HCT116 (cell line): ENCODE results near the gene NOL3. TPM values are rescaled to one million over a fixed set of nuclear protein-coding genes. Genes with fewer than 3 reads are reported as not detected.

Experiments used
- ATAC-seq: fragments of 200-7000 bp; cut with Tn5 transposase; 2 replicates; pipeline ENCODE4 v1.9.1; 2020; ENCODE audit warnings: mild to moderate bottlenecking, moderate library complexity
- BruUV-seq: library from RNA; stranded (reverse); fragments of 400-500 nt; replicated peaks from 2 replicates; lab custom pipeline; 2021; lab: Mats Ljungman, UMichigan
- CTCF ChIA-PET: fragments of 300-600 bp; sonication (Branson Sonifier 250); formaldehyde crosslinking; loops from one replicate; lab custom pipeline; 2021; ENCODE audit warnings: antibody characterized with exemption; lab: Charles Lee
- POLR2A ChIA-PET: fragments of 300-600, 350-600 bp; sonication (Branson Sonifier 250); formaldehyde crosslinking; loops from one replicate; lab custom pipeline; 2021; ENCODE audit warnings: antibody characterized with exemption; lab: Charles Lee
- RAD21 ChIA-PET, 2 experiments: fragments of 300-600 bp; sonication (Branson Sonifier 250); formaldehyde crosslinking; loops; one replicate each; lab custom pipeline; 2023; ENCODE audit warnings: low total read pairs in 2 of 2; ENCODE audit not compliant: uncharacterized antibody in 2 of 2, unreplicated experiment in 2 of 2, low non-redundant PET in 1 of 2; lab: Charles Lee
- DNase-seq: peaks from one replicate; pipeline ENCODE4 v3.0.0-alpha.2; 2010; ENCODE audit warnings: low read depth, low spot score
- H2AFZ ChIP-seq: fragments of 200-600 bp; shearing (Covaris generic), sonication (generic); 2 replicates; pipeline ENCODE4 v1.6.1; 2017; ENCODE audit warnings: low read depth, mixed run types, mixed read lengths, antibody characterized with exemption, low read length; ENCODE audit not compliant: poor library complexity, severe bottlenecking
- H3K27ac ChIP-seq: 2 replicates; pipeline ENCODE4 v1.5.1; 2012; ENCODE audit warnings: low read depth, low read length
- H3K27me3 ChIP-seq: fragments of 200-600 bp; sonication (generic); 2 replicates; pipeline ENCODE4 v1.6.1; 2016; ENCODE audit warnings: mixed run types, low read length, mixed read lengths; ENCODE audit not compliant: insufficient read depth
- H3K36me3 ChIP-seq, 2 experiments: fragments of 200-500 bp in 1 of 2; fragments of 200-600 bp in 1 of 2; sonication (Bioruptor generic) in 1 of 2; sonication (generic) in 1 of 2; 2 replicates each; pipeline versions ENCODE4 v1.5.1 to v1.6.1; 2014 to 2016; ENCODE audit warnings: low read length in 2 of 2, inconsistent platforms in 1 of 2, mixed read lengths in 1 of 2, mixed run types in 1 of 2; ENCODE audit not compliant: insufficient read depth in 2 of 2, control insufficient read depth in 1 of 2
- H3K4me1 ChIP-seq, 2 experiments: fragments of 200-600 bp in 1 of 2; sonication (generic) in 1 of 2; 2 replicates each; pipeline versions ENCODE4 v1.5.1 to v1.6.1; 2012 to 2017; ENCODE audit warnings: low read length in 2 of 2, inconsistent platforms in 1 of 2, mild to moderate bottlenecking in 1 of 2, mixed read lengths in 1 of 2, mixed run types in 1 of 2, moderate library complexity in 1 of 2; ENCODE audit not compliant: insufficient read depth in 2 of 2, control insufficient read depth in 1 of 2
- H3K4me2 ChIP-seq: fragments of 200-600 bp; sonication (generic); 2 replicates; pipeline ENCODE4 v1.6.1; 2017; ENCODE audit warnings: mixed run types, low read length, mixed read lengths
- H3K4me3 ChIP-seq, 2 experiments: fragments of 200-600 bp in 1 of 2; sonication (generic) in 1 of 2; replicated peaks in 1 of 2; 2 replicates each; pipeline ENCODE4 v1.5.1; 2011 to 2016; ENCODE audit warnings: low read length in 2 of 2, control low read depth in 1 of 2, low read depth in 1 of 2, mild to moderate bottlenecking in 1 of 2, mixed read lengths in 1 of 2, mixed run types in 1 of 2
- H3K79me2 ChIP-seq: fragments of 200-600 bp; sonication (generic); 2 replicates; pipeline ENCODE4 v1.6.1; 2017; ENCODE audit warnings: mild to moderate bottlenecking, mixed run types, low read length, moderate library complexity, mixed read lengths; ENCODE audit not compliant: insufficient read depth
- H3K9ac ChIP-seq: fragments of 200-600 bp; sonication (generic); 2 replicates; pipeline ENCODE4 v1.6.1; 2016; ENCODE audit warnings: low read length, mixed read lengths
- H3K9me2 ChIP-seq: fragments of 200-600 bp; sonication (generic), shearing (Covaris generic); 2 replicates; pipeline ENCODE4 v1.6.1; 2017; ENCODE audit warnings: mixed run types, mild to moderate bottlenecking, moderate library complexity; ENCODE audit not compliant: insufficient read depth
- H3K9me3 ChIP-seq, 2 experiments: fragments of 200-500 bp in 1 of 2; fragments of 200-600 bp in 1 of 2; sonication (Bioruptor generic) in 1 of 2; sonication (generic) in 1 of 2; 2 replicates each; pipeline ENCODE4 v1.6.1; 2014 to 2017; ENCODE audit warnings: low read length in 2 of 2, mixed read lengths in 2 of 2, inconsistent platforms in 1 of 2, low read depth in 1 of 2, mild to moderate bottlenecking in 1 of 2, mixed run types in 1 of 2, moderate library complexity in 1 of 2; ENCODE audit not compliant: control insufficient read depth in 1 of 2, insufficient read depth in 1 of 2
- H4K20me1 ChIP-seq: fragments of 200-600 bp; sonication (generic), shearing (Covaris generic); 2 replicates; pipeline ENCODE4 v1.6.1; 2017; ENCODE audit warnings: mixed run types, mild to moderate bottlenecking, moderate library complexity; ENCODE audit not compliant: insufficient read depth
- CBX3 ChIP-seq: IDR thresholded peaks from 2 replicates; pipeline ENCODE4 v1.6.1; 2012; ENCODE audit warnings: low read depth
- EGR1 ChIP-seq: IDR thresholded peaks from 2 replicates; pipeline ENCODE4 v1.6.1; 2012; ENCODE audit warnings: low read depth
- ELF1 ChIP-seq: IDR thresholded peaks from 2 replicates; pipeline ENCODE4 v1.6.1; 2012; ENCODE audit warnings: low read depth, borderline replicate concordance
- POLR2A ChIP-seq: IDR thresholded peaks from 2 replicates; pipeline ENCODE4 v1.7.0; 2011; ENCODE audit warnings: borderline replicate concordance; ENCODE audit not compliant: insufficient read depth, insufficient read length; ENCODE audit errors: extremely low read depth
- SIN3A ChIP-seq: IDR thresholded peaks from 2 replicates; pipeline ENCODE4 v1.6.1; 2012; ENCODE audit warnings: low read depth
- TCF7L2 ChIP-seq: IDR thresholded peaks from 2 replicates; pipeline ENCODE4 v1.7.0; 2011; ENCODE audit warnings: borderline replicate concordance, inconsistent platforms; ENCODE audit not compliant: insufficient read depth, insufficient read length; ENCODE audit errors: extremely low read depth
- ZFX ChIP-seq: fragments of 450-650 bp; IDR thresholded peaks from 2 replicates; pipeline ENCODE4 v1.6.1; 2017
- intact Hi-C: fragments of 100-400 bp; cut with micrococcal nuclease; formaldehyde crosslinking; loops from 2 replicates; pipeline ENCODE4 v1.10.0; 2022
- total RNA-seq: library from RNA; stranded (reverse); gene quantifications from one replicate; pipeline ENCODE4 v1.2.1, GENCODE V29; 2021; ENCODE audit not compliant: unreplicated experiment
- TF ChIP-seq, protein P1 (sequence below), 3 experiments: fragments of 200-600 bp in 1 of 3; sonication (generic) in 1 of 3; IDR thresholded peaks in 2 of 3; conservative IDR thresholded peaks in 1 of 3; 2 replicates each; pipeline ENCODE4 v1.5.1; 2012 to 2017; ENCODE audit warnings: low read depth in 2 of 3, low read length in 2 of 3, antibody characterized with exemption in 1 of 3, borderline replicate concordance in 1 of 3, control low read depth in 1 of 3, mild to moderate bottlenecking in 1 of 3, mixed read lengths in 1 of 3, mixed run types in 1 of 3, moderate library complexity in 1 of 3; ENCODE audit not compliant: insufficient read depth in 1 of 3
- TF ChIP-seq, protein P2 (sequence below): IDR thresholded peaks from 2 replicates; pipeline ENCODE4 v1.6.1; 2012; ENCODE audit warnings: low read depth
- TF ChIP-seq, protein P3 (sequence below): IDR thresholded peaks from 2 replicates; pipeline ENCODE4 v1.6.1; 2012

NOL3 gene
- total RNA-seq, 1 experiment from 2014 or later = 54.0 TPM

DNA sequence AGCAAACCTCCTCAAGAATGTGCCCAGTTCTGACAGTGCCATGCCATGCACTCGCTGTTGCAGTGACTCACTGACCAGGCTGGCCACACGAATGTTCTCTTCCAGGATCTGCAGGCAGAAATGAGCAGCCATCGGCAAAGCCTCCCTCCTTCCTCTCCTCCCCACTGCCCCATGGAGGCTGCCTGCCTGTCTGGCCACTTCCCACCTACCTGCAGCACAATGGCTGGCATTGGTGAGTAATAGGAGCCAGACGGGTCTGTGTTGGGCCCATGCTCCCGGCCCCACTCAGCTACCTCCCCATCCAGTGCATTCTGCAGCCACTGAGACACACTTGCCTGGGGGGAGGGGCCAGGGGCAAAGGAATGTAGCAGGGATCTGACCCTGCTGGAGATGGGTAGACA is 16.2 kb downstream of the NOL3 start (continued):
- TF ChIP-seq, protein P1, sequence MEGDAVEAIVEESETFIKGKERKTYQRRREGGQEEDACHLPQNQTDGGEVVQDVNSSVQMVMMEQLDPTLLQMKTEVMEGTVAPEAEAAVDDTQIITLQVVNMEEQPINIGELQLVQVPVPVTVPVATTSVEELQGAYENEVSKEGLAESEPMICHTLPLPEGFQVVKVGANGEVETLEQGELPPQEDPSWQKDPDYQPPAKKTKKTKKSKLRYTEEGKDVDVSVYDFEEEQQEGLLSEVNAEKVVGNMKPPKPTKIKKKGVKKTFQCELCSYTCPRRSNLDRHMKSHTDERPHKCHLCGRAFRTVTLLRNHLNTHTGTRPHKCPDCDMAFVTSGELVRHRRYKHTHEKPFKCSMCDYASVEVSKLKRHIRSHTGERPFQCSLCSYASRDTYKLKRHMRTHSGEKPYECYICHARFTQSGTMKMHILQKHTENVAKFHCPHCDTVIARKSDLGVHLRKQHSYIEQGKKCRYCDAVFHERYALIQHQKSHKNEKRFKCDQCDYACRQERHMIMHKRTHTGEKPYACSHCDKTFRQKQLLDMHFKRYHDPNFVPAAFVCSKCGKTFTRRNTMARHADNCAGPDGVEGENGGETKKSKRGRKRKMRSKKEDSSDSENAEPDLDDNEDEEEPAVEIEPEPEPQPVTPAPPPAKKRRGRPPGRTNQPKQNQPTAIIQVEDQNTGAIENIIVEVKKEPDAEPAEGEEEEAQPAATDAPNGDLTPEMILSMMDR (IDR thresholded peaks at IDR 0.05 in 2 of 3, conservative IDR thresholded peaks at IDR 0.05 in 1 of 3; ENCODE audit: borderline replicate concordance in 1 of 3, insufficient read depth in 1 of 3, low read depth in 2 of 3, low read length in 2 of 3) = no peak

DNA sequence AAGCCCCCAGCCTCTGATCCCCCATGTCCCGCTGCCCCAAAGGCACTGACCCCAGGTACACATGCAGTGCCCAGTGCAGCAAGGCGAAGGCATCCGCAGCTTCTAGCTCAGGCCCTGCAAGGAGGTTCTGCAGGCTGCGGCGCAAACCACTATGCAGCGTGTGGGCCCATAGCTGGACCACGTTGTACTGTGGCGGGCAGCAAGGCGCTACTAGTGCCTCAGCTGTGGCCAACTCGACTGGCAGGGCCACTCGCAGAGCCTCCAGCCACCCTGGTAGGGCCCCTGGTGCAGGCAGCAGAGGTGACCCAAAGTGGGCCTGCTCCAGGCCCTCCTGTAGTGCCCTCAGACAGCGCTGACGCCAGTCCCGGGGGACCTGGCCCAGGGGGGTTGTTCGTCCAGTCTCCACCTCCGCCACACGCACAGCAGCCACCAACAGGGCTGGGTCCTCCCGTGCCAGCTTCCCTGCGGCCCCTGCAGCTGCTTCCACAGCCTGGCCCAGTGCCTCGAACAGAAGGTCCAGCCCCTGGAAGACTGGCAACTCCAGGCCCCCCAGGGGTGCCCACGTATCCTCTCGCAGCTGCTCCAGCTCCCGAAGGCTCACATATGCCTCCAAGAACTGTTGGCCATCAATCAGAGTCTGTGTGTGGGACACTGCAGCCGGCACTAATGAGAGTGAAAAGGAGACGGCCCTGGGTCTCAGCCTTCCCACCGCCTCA is 17.0 kb downstream of the NOL3 start:
- H3K4me1 ChIP-seq = peaks cover 13 to 41% of the 10 kb centered on the region in 2 experiments; a peak in 3 of 4 replicates
- ChIA-PET RAD21 (no interaction called here), CTCF (interaction anchor here (1.2 kb wide), 1 partner anchor 12 kb away, joined by 3 read pairs; the partner anchor contains the start of gene ELMO3), POLR2A (no interaction called here)
- H3K4me2 ChIP-seq = no peak overlapping the region
- H2AFZ ChIP-seq = no peak overlapping the region
- no peak for ATAC-seq
- H3K27ac ChIP-seq = no peak overlapping the region
- TF ChIP-seq EGR1 = no peak
- TF ChIP-seq TCF7L2 = no peak
- no peak for TF ChIP-seq ZFX
- TF ChIP-seq, protein P2, sequence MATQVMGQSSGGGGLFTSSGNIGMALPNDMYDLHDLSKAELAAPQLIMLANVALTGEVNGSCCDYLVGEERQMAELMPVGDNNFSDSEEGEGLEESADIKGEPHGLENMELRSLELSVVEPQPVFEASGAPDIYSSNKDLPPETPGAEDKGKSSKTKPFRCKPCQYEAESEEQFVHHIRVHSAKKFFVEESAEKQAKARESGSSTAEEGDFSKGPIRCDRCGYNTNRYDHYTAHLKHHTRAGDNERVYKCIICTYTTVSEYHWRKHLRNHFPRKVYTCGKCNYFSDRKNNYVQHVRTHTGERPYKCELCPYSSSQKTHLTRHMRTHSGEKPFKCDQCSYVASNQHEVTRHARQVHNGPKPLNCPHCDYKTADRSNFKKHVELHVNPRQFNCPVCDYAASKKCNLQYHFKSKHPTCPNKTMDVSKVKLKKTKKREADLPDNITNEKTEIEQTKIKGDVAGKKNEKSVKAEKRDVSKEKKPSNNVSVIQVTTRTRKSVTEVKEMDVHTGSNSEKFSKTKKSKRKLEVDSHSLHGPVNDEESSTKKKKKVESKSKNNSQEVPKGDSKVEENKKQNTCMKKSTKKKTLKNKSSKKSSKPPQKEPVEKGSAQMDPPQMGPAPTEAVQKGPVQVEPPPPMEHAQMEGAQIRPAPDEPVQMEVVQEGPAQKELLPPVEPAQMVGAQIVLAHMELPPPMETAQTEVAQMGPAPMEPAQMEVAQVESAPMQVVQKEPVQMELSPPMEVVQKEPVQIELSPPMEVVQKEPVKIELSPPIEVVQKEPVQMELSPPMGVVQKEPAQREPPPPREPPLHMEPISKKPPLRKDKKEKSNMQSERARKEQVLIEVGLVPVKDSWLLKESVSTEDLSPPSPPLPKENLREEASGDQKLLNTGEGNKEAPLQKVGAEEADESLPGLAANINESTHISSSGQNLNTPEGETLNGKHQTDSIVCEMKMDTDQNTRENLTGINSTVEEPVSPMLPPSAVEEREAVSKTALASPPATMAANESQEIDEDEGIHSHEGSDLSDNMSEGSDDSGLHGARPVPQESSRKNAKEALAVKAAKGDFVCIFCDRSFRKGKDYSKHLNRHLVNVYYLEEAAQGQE = no peak
- TF ChIP-seq POLR2A = no peak
- TF ChIP-seq, protein P1 (IDR thresholded peaks at IDR 0.05 in 2 of 3, conservative IDR thresholded peaks at IDR 0.05 in 1 of 3; ENCODE audit: borderline replicate concordance in 1 of 3, insufficient read depth in 1 of 3, low read depth in 2 of 3, low read length in 2 of 3) = no peak
- no peak for TF ChIP-seq CBX3
- TF ChIP-seq ELF1 = no peak
- TF ChIP-seq, protein P3, sequence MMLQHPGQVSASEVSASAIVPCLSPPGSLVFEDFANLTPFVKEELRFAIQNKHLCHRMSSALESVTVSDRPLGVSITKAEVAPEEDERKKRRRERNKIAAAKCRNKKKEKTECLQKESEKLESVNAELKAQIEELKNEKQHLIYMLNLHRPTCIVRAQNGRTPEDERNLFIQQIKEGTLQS = no peak
- no peak for TF ChIP-seq SIN3A
- no peaks in the 10 kb centered on the region for H3K9me2 ChIP-seq
- H3K9ac ChIP-seq = no peak overlapping the region
- no peak overlapping the region for H3K4me3 ChIP-seq
- H3K36me3 ChIP-seq = no peaks in the 10 kb centered on the region; a peak in 1 of 4 replicates
- no TSS peak for BruUV-seq
- peaks cover 16% of the 10 kb centered on the region for H3K79me2 ChIP-seq
- H3K27me3 ChIP-seq = no peaks in the 10 kb centered on the region
- H4K20me1 ChIP-seq = no peaks in the 10 kb centered on the region
- intact Hi-C loops = no loop called here
- H3K9me3 ChIP-seq = no peaks in the 10 kb centered on the region
- no peak for DNase-seq
